Right ventricle myocardium superior (tissue), 1 donor: ENCODE results near the gene PFN3. TPM values are rescaled to one million over a fixed set of nuclear protein-coding genes. Genes with fewer than 3 reads are reported as not detected.
"Not testable (repeated sequence)": the region's sequence is repeated elsewhere in the genome, so short reads cannot be mapped to it uniquely, and the experiment has no call there.

Experiments used
- ATAC-seq: fragments of 200-7000 bp; cut with Tn5 transposase; one replicate; pipeline ENCODE4 v1.9.1; 2020; ENCODE audit warnings: mild to moderate bottlenecking; ENCODE audit not compliant: poor library complexity
- DNase-seq: peaks from one replicate; pipeline ENCODE4 v3.0.0-alpha.2; 2020
- intact Hi-C: fragments of 100-400 bp; cut with DNase I; formaldehyde crosslinking; loops from one replicate; pipeline ENCODE4 v1.11.2; 2022
- total RNA-seq: library from RNA; stranded (reverse); fragmentation: NEBNext Ultra II Directional; extraction: Animal tissue kit (Norgen Biotek cat#: 25700); gene quantifications from one replicate; pipeline ENCODE4 v1.2.1, GENCODE V29; 2021
- donor health status: DM: no; HTN: yes; CAD: no; lungs with severe emphysema.

PFN3 gene
- total RNA-seq, 1 donor from 2014 or later = not detected

DNA sequence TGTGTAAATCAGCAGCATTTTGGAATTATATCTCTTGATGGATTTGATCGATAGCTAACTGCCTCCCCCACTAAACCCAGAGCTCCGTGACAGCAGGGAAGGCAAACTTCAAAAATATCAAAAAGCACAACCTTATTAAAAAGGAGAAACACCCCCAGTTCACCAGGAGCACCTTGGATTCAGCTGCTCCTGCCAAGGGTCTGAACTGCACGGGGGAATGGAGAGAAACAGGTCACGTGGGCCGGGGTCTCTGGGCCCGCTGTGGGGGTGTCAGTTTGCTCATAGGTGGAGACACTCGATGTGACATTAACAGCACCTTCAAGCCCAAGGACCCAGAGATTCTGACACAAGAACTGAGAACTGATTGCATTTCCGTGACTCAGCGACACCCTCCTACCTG lies 17.3 kb downstream of the PFN3 start:
- intact Hi-C loops = no loop called here
- DNase-seq = no peak
- no peak for ATAC-seq

DNA sequence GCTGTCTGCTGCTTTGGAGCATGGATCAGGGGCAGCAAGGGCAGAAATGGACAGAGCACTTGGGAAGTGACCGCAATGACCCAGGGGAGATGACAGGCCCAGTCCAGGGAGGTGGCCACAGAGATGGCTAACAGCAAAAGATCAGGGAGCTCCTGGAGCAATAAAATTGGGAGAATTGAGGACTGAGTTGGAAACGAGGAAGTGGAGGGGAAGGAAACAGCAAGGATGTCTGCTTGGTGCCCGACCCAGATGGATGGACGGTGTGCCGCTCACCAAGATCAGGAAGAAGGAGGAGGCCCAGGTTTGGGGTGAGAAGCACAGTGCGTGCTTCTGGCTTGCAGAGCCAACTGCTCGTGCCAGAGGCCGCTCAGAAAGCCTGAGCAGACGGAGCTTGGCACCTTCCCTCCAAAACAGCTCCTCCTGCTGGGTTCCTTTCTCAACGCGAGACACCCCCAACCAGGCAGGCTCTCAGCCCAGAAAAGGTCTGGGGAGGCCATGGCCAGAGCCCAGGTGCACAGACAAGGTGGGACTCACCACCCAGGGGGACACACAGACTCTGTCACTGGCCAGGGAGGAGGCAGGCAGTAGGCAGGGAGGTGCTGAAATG lies 17.9 kb downstream of the PFN3 start:
- intact Hi-C loops = no loop called here
- DNase-seq (no peak), ATAC-seq (peak; percentile 86)

DNA sequence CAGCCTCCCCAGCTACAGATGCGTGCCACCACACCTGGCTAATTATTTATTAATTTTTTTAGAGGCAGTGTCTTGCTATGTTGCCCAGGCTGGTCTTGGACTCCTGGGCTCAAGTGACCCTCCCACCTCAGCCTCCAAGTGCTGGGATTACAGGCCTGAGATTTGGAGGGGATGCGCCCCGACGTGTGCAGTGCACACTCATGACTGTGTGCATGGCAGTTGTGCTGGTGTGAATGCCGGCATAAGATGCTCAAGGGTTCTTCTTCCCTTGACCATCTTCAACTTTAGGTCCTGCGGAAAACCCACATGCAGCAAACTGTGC lies 19.7 kb downstream of the PFN3 start:
- DNase-seq (no peak), ATAC-seq (no peak)
- intact Hi-C loops = no loop called here

DNA sequence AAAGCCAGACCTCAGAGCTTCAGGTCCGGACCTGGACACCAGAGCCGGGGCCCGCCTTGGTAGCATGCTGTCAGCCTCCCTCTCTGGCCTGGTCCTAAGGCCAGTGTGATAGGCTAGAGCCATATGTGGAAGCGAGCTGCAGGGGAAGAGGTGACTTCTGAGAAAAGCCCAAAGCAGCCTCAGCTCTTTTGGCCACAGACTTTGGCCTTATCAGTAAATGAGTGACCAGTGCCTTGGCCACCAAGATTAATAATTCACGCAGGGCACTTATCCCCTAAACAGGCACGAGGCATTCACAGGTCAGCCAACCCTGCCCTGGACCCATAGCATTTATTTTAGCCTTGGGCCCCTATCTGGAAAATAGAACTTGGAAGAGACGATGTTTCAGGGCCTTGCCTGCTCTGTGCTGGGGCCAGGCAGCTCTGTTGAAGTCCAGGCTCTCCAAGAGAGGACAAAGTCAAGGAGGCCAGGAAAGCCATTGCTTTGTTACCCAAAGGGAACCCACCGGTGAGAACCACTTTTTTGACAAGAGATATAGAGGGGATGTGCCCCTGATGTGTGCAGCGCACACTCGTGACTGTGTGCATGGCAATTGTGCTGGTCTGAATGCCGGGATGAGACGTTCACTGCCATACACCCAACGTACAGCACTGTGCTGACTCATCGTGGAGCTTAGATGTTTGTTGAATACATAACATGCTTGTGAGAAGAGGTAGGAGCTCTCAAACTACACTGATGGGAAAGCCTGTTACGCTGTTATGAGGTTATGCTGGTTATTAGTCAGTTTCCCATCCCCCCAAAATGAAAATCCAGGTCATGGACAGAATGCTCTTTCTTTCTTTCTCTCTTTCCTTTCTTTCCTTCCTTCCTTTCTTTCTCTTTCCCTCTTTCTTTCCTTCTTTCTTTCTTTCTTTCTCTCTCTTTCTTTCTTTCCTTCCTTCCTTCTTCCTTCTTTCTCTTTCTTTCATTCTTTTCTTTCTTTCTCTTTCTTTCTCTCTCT lies 21.3 kb downstream of the PFN3 start:
- ATAC-seq = no peak
- intact Hi-C loops = no loop called here

DNA sequence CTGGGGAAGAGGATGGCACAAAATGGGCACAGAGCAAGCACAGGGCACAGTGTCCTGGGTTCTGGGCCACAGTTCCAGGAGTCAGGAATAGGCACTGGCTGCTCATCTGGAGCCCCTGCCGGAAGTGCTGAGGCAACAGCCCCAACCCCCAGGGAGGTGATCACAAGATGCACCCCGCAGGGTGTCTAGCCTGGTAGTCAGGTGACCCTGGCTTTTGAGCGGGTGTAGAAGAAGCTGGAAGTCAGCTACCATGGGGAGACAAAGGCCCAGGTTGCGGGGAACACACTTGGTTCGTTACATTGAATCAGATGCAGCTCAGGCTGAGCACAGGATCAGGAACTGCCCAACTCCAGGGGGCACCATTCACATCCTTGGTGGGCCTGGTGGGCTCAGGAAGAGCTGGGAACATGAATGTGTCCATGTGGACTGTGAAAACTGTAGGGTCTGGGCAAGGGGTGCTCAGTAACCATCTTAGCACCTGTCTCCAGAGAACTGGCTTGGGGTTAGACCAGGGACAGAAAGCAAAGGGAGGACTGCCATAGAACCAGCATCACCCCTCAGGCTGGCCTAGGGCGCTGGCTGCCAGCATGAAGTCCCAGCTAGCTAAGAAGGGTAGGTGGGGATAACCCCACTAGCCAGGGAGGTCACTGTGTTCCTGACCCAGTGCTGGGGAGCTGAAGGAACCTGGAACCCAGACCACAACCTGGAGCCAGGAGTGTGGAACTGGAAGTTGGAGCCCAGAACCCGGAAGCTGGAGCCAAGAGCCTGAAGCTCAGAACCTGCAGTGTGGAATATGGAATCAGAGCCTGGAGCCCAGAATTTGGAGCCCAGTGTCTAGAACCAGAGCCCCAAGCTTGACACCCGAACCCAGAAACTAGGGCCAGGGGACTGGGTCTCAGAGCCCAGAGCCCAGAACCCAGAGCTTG lies 22.3 kb downstream of the PFN3 start:
- ATAC-seq (no peak), DNase-seq (no peak)
- intact Hi-C loops = no loop called here

More for the DNA sequence above, 21.3 kb downstream of the PFN3 start:
- no peak for DNase-seq

DNA sequence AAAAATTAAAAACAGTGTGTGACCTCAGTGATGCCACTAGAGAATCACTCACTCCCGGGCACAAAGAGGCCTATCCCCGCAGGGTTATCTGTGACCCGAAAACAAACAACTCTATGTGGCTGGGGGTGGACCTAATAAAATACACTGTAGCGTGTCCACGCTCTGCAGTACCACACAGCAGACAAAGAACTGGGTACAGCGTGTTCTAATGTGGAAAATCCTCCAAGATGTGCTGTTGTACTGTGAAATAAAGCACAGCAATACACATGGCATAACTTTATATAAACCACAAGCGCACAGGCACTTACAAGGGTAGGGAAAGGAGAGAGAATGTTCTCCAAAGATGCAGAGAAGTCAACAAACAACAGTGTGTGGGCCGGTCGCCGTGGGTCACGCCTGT lies 24.4 kb downstream of the PFN3 start:
- DNase-seq (no peak), ATAC-seq (no peak)
- intact Hi-C loops = no loop called here

DNA sequence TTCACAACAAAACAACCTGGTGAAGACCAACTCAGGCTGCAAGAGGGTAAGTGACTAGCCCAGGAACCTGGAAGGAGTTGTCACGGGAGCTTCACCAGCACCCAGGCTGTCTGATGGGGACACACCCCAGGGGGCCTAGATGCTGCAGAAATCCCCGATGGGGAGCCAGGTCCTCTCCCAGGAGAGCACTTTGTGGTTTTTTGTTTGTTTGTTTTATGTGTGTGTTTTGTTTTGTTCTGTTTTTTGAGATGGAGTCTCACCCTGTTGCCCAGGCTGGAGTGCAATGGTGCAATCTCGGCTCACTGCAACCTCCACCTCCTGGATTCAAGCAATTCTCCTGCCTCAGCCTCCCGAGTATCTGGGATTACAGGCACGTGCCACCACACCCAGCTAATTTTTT lies 24.9 kb downstream of the PFN3 start:
- intact Hi-C loops, ATAC-seq, DNase-seq: not testable (repeated sequence)

DNA sequence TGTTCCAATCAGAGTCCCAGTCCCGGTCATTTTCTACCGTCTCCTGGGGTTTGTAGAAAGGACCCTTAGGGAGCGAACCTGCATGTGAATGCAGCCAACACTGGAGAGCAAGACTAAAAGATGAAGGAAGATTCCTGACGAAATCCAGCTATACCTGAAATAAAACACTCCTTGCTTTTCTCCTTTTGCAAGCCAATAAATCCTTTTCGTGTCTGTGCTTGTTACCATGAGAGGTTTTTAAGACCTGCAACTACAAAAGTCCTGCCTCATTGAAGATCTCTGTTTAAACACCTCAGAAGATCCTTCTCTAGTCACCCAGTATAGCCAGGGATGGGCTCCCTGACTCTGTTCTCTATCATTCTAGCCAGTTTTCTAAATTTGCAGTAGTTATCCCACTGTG lies 26.2 kb downstream of the PFN3 start:
- ATAC-seq = no peak
- no peak for DNase-seq
- intact Hi-C loops = no loop called here

DNA sequence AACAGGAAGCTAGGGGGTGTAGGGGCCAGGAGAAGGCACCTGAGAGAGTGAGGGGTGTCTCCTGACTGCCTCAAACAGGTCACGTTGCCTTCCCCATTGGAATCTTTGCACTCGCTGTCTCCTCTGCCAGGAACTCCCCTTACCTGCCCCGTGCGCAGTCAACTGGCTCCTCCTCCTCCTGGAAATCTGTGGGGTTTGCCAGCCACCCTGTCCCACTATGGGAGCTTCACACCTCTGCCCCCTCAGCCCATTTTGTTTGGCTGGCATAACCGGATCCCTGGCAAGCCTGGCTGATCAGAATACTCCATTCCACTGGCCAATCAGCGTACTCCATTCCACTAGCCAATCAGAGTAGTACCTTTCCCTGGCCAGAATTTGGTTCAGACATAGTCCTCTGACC lies 26.7 kb downstream of the PFN3 start:
- intact Hi-C loops = no loop called here
- no peak for DNase-seq
- no peak for ATAC-seq

DNA sequence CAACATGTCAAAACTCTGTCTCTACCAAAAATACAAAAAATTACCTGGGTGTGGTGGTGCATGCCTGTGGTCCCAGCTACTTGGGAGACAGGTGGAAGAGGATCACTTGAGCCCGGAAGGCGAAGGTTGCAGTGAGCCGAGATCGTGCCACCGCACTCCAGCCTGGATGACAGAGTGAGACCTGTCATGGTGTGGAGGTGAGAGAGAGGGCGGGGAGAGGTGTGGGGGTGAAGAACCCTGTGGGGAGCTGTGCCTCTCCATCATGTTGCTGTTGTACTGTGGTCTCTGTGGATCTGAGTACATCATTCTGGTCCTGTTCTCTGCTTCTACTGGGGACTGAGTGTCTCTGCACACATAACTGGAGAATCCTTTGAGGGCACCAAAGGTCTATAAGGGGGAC lies 27.6 kb downstream of the PFN3 start:
- intact Hi-C loops = no loop called here
- DNase-seq (no peak), ATAC-seq (no peak)

DNA sequence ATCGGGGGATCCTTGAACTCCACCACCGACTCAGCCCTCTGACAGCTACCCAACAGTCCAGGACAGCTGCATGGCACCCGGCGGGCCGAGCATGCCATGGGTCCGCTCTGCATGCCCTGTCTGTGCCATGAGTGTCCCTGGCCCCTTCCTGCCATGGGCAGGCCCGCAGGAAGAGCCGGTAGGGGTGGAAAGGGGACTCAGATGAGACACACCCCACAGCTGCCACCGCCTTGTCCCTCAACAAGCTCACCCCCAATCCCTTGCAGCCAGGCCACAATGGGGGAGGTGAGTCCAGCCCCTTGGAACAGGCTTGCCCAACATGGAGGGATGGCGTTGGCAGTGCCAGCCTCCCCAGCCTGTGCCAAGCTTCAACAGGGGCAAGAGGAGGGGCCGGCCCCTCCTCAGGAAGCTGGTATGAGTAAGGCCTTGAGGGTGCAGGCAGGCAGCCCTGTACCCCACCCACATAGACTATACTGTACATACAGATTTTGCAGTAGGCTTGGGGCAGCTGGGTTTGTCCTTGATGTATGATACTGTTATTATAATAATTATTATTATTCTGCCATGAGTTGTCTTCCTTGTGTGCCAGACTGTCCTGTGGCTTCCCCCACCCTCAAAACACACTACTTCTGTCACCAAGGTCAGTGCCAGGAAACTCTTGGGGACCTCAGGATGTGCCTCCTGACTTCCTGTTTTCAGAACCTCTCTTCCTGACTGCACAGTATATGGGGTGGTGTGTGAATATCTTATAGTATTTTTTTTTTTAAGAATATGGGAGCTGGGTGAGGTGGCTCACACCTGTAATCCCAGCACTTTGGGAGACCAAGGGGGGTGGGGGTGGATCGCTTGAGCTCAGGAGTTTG lies 28.2 kb downstream of the PFN3 start:
- ATAC-seq (no peak), DNase-seq (no peak)
- intact Hi-C loops = no loop called here

DNA sequence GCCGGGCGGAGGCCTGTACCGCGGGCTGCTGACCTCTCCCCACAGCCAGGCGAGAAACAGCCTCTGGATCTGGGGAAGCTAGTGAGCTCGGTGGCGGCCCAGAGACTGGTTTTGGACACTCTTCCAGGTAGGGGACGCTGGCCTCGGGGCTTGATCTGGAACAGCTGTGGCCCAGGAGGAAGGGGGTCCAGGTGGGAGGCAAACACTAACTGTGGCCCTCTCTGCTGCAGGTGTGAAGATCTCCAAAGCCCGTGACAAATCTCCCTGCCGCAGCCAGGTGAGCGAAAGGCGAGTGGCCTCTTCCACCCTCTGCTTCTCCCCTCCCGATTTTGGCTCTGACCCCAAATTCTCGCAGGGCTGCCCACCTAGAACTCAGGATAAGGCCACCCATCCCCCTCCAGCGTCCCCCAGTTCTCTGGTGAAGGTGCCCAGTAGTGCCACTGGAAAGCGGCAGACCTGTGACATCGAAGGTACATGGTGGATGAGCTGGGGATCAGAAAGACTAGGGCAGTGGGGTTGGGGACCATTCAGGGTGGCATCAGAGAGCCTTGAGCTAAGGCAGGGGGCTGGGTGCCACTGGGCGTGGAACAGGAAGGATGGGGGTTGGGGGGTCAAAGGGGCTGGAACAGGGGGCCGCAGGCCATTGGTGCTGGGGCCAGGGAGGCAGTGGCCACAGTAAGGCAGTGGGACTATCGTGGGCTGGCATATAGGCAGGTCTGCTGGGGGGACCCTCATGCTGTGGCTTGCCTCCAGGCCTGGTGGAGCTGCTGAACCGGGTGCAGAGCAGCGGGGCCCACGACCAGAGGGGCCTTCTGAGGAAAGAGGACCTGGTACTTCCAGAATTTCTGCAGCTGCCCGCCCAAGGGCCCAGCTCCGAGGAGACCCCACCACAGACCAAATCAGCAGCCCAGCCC lies 29.1 kb downstream of the PFN3 start:
- DNase-seq (no peak), ATAC-seq (no peak)
- intact Hi-C loops = no loop called here

DNA sequence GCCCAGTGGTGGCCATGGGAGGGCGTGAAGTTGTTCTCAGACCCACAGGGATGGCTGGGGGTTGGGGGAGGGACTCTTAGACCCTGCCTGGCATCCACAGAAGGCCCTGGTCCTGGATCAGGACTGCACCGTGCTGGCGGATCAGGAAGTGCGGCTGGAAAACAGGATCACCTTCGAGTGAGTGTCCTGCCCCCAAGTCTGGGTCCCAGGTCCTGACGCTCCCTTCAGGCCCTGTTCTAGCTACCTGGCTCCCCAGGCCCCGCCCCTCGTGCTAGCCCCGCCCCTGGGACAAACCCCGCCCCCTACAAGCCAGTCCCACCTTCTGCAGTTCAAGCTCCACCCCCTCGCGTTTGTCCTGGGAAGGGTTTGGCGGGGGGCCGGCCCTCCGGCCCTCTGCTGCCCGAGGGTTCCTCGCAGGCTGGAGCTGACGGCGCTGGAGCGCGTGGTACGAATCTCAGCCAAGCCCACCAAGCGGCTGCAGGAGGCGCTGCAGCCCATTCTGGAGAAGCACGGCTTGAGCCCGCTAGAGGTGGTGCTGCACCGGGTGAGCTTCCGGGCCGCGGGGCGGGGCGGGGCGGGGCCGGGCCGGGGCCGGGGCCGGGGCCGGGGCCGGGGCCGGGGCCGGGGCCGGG lies 29.9 kb downstream of the PFN3 start:
- intact Hi-C loops = no loop called here
- DNase-seq (peak; percentile 84), ATAC-seq (peak; percentile 62)

DNA sequence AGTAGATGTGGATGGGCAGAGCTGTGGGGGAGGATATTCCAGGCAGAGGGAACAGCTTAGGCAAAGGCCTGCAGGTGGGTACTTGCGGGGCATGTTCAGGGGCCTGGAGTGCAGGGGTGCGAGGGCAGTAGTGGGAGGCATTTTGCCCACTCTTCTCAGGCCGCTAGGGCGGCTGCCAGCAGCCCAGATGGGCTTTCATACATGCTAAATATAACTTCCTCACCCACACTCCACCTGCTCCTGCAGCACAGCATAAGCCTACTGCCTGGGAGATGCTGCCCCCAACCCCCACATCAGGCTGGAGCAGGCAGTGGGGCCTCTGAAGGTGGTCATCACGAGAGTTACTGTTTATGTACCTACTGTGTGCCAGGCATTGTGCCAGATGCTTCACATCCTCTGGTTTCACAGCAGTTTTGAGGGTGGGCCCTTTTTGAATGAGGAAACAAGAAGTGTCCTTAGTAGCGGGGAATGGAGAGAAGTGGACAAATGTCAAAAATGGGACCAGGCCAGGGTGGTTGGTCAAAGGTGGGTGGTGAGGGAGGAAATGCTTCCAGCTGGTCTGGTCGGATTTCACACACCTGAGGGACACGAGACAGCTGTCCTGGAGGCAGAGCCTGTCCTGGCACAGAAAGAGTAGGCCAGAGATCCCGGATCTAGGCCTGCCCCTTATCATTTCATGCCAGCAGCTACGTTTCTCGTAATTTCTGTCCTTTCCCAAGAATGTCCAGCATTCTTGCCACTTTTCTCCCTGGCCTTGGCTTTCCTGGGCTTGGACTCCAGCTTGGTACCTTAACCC lies 30.6 kb downstream of the PFN3 start:
- intact Hi-C loops = no loop called here
- no peak for DNase-seq

DNA sequence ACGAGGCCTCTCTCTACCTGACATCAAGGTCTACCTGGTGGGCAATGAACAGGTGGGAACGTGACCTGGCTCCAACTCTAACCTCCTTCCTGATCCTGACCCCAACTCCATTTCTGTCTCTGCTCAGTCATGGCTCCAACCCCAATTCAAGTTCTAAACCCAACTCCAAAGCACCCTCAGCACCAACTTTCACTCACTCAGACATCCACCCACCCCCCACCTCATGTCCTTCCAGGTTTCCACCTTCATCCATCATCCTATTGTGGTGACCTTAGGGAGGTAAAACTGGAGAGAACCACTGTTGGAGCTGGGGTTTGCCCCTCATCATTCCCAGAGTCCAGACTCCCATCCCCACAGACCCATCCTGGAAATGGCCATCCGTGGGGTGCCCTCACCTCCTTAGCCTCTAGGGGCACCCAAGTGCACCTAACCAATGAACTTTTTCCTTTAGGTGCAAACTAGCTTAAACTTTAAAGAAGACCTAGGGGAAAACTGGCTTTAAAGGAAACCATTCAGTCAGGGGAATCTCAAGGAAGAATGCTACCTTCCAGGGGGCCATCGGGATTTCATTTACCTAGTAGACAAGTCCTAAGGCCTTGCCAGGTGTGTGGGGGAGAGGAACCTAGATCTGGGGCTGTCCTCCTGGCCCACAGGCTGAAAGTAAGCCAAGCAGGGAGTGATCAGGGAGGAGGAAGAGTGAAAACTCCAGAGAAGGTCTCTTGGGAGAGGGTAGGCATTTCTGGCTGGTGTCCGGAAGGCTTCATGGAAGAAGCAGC lies 31.4 kb downstream of the PFN3 start:
- intact Hi-C loops = no loop called here
- ATAC-seq (no peak), DNase-seq (no peak)

More for the DNA sequence above, 30.6 kb downstream of the PFN3 start:
- no peak for ATAC-seq
